HG03060 (cell line): ENCODE results near the gene PLXNA3.
A peak's percentile ranks its signal among the peaks of the same experiment; 100 is the strongest.

Source experiments
- ATAC-seq: cut with Tn5 transposase; IDR thresholded peaks from one replicate; pipeline ENCODE4 v1.9.1; 2021; ENCODE audit warnings: low read depth, moderate number of reproducible peaks; ENCODE audit not compliant: unreplicated experiment

The PLXNA3 gene

DNA sequence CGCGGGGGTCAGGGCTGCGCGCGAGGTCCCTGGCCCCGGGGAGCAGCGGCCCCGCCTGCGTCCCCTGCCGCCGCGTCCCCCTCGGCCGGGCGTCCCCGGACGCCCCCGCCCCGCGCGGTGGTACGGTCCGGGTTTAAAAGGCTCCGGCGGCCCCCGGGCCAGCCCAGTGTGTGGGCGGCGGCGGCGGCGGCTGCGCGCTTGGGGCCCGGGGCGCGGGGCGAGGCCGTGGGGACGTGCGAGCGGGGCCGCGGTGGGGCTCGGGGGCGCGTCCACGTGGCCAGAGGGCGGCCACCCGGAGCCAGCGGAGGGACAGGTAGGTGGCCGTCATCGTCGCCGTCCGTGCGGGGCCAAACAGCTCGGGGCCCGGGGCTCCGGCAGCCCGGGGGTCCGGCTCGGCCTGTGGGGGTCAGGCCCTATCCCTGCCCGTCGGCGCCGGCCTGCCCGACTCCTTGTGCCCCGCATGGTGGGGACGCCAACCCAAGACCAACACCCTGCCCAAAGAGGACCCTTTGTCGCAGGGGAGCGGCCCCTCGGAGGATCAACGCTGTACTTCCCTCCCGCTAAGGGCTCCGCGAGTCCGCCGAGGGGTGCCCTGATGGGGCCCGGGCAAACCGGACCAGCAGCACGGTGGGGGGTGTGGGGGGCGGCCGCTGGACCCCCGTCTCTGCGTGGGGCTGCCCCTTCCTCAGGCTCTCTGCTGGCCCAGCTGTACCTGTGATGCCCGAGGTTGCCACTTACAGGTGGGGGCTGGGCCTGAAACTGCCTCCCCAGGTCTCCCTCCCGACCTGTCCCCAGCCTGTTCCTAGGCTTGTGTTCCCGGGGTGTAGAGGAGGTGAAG is at the start of gene PLXNA3:
PLXNA3 (plus strand) TSS at position 166 of the 838 bp plus-strand sequence. CDS start 1,903 bp downstream, outside the sequence.
- no peak for ATAC-seq

DNA sequence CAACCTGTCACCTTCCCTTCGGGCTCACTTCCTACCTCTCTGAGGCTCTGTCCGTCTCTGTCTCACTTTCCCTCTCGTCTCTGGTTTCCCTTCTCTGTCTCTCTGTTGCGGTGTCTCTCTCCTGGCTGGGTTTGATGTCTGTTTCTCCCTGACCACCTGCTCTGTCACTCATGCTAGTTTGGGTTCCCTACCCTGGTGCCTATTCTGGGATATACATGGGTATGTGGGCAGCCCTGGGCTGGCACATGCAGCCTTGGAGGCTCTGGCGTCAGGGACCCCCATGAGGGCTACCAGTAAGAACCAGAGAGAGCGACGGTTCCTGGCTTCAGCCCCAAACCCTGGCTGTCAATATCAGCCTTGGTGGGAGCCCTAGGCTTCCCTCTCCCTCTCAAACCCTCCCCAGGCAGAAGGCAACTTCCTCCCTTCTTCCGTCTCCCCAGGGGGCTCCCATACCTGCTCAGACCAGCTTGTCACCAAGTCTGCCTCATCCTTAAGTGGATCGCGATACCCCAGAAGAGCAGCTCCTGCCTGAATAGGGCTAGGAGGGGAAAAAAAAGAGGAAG is 49.3 kb upstream of the PLXNA3 start:
- no peak for ATAC-seq

DNA sequence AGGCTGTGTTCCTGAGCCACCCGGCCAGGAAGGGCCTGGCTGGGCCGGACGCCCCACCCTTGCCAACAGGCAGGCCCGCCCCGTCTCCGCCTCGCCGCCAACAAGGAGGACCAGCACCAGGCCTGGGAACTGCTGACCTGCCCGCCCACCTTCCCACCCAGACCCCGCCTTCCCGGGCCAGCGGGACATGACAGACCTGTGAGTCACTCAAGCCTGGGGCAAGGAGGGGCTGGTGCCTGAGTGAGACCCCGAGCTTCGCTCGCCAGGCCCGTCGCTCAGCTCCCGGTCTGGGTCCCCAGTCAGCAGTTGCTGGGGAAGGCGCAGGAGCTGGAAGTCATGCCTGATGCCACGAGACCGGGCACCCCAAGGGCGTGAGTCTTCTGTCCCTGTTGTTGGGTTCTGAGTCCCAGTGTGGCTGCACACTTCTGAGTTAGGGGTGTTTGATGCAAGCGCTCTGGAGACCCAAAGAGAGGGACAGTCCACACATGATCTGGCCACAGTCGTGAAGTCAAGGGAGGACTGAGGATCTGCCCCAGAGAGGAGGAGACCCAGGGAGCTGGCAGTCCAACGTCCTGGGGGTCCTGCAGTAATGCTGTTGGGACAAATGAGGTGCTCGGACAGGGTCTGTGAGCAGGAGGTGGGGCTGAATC is 48.7 kb upstream of the PLXNA3 start, which contains the start of gene DNASE1L1:
DNASE1L1 (minus strand) TSS at position 33 of the 650 bp plus-strand sequence. CDS start 3,686 bp downstream, outside the sequence.
- no peak for ATAC-seq

DNA sequence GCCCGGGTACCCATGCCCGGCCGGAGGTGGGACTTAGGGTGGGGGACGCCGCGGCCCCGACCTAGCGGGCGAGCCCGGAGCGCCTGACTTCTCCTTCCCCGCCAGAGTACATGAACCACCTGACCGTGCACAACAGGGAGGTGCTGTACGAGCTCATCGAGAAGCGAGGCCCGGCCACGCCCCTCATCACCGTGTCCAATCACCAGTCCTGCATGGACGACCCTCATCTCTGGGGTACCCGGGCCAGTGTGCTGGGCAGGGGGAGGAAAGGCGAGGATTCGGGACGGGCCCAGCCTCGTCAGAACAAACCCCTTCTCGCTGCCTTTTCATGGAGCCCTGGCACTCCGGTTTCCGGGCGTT is 46.1 kb upstream of the PLXNA3 start:
- no peak for ATAC-seq

DNA sequence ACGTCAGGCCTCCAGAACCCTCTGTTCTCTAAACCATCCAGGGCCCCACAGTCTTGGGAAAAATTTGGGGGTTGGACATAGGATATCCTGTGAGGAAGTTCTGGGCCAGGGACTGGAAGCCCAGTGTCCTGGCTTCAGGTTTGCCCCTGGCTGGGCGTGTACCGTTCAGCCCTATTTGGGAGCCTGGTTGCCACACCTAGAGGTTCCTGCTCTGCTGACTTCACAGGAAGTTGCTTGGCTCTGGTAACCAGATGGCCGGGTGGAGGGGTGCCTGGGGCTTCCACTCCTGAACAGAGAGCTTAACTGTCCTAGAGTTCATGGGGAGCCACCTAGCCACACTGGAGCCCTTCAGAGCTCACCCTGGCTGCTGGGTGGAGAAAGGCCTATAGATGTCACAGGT is 45.6 kb upstream of the PLXNA3 start:
- no peak for ATAC-seq

- ATAC-seq = no peak
Observed at GRCh38 chrX:154413142-154413541, 44.9 kb upstream of the PLXNA3 start.

GRCh38 chrX:154417157-154417556 is 40.9 kb upstream of the PLXNA3 start:
- no peak for ATAC-seq

DNA sequence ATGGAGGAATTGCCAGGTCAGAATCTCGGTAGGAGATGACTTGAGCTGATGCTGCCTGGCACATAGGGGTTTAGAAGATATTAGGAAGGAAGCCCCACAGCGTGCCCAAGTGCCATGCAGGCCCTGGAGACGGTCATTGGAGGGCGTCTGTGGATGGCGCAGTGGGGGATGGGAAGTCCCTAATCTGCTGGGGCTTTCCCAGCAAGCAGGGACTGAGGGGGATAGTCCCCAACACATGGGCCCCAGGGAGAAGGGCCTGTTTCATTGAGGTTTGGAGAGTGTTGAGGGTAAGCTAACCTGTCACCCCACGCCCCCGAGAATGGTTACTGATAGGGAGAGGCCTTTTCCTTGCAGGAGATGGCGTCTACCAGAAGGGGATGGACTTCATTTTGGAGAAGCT is 38.9 kb upstream of the PLXNA3 start:
- no peak for ATAC-seq

- no peak for ATAC-seq
Observed at GRCh38 chrX:154419688-154420401, 38.2 kb upstream of the PLXNA3 start.

DNA sequence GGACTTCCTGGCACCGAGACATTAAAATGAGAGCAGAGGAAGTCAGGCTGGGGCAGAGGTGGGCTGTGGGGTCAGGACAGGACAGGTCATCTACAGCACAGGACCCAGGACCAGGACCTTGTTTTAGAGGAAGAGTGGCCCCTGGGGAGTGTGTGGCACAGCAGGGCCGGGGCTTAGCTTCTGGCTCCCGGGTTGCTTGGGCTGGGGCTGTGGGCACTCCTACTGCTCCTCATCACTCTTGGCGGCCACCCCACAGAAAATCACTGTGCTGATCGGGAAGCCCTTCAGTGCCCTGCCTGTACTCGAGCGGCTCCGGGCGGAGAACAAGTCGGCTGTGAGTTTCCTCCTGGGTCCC is 37.7 kb upstream of the PLXNA3 start:
- ATAC-seq = no peak

DNA sequence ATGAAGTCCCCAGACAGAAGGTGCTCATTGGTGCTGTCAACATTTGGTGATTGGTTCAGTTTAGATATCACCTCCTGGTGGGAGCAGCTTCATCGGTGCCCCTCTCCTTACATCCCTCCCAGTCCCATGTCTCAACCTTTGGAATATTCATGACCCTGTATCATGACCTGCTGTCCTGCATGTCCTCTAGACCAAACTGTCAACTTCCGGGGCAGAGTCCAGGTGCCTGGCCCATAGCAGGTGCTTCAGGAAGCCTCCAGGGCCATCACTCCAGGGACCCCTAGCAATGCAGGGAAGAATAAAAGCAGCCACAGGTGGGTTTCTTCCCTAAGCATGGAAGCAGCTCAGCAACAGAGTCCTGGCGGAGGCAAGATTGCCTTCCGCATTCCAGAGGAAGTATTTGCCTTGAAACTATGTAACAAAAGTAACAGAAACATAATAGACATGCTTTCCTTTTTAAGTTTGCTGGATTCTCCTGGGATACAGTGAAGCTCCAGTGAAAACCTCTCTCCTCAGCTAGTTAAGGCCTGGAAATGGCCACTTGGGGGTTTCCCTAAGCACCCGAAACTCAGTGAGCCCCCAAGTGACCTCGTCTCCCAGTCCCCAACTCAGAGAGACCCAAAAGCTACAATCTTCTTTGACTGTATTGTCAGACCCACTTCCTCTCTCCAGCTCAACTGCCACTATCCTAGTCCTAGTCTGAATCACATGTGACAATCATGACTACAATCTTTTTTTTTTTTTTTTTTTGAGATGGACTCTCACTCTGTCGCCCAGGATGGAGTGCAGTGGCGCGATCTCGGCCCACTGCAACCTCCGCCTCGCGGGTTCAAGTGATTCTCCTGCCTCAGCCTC is 30.9 kb upstream of the PLXNA3 start:
- no peak for ATAC-seq

DNA sequence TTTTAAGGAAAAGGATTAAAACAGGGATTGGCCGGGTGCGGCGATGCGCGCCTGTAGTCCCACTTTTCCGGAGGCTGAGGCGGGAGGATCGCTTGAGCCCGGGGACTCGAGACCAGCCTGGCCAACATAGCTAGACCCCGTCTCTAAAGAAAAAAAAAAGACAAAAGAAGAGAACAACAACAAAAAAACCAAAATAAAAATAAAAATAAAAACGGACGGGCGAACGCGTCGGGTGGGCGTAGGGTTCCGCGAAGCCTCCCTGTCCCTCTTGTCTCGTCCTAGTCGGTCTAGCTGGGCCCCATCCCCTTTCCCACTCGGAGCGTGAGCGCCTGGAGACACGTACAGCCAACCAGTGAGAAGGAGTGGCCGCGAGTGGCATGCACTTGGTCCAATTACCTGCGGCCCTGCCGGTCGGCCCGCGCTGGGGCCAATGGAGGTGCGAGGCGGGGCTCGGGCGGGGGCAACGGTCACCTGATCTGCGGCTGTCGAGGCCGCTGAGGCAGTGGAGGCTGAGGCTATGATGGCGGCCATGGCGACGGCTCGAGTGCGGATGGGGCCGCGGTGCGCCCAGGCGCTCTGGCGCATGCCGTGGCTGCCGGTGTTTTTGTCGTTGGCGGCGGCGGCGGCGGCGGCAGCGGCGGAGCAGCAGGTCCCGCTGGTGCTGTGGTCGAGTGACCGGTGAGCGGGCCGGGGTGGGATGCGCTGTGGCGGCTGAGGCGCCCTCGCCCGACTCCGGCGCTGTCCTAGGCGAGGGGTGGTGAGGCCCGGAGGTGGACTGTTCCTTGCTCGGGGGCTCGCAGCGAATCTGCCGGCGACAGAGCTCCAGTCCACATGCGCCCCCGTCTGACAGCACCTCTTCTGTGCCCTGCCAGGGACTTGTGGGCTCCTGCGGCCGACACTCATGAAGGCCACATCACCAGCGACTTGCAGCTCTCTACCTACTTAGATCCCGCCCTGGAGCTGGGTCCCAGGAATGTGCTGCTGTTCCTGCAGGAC is 29.6 kb upstream of the PLXNA3 start, which contains the start of gene ATP6AP1:
ATP6AP1 (plus strand) TSS at position 502 of the 996 bp plus-strand sequence; CDS start at position 518, 16 bp downstream.
- ATAC-seq = peak; percentile 73

GRCh38 chrX:154429711-154430110 is 28.4 kb upstream of the PLXNA3 start:
- no peak for ATAC-seq

- no peak for ATAC-seq
Observed at GRCh38 chrX:154430479-154430878, 27.6 kb upstream of the PLXNA3 start.

DNA sequence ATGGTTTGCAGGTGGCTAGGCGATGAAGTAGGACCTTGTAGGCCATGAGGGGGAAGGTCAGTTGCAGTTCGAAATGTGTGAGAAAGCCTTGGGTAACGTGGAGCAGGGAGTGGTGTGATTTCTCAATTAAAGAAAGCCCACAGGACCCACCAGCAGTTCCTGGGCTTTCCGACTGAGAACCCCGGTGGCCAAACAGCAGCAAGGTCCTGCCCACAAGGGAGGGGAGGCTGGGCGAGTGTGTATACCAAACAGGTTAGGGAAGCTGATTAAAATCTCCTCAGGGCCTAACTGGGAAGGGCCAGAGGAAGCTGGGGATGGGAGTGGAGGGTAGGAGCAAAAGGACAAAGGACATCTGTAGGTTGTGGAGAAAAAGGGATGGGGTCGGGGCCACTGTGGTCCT is 27.2 kb upstream of the PLXNA3 start:
- no peak for ATAC-seq

- ATAC-seq = no peak
Observed at GRCh38 chrX:154431341-154431740, 26.7 kb upstream of the PLXNA3 start.

DNA sequence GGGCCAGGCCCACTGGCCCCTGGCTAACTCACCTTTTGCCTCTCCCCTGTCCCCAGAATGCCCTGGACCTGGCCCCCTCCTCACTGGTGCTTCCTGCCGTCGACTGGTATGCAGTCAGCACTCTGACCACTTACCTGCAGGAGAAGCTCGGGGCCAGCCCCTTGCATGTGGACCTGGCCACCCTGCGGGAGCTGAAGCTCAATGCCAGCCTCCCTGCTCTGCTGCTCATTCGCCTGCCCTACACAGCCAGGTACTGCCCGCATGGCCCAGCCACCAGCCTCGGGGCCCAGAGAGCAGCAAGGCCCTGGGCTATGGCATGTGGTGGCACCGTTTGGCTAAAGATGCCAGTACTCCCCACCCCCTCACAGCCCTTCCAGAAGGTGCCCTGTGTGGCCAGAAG is 25.9 kb upstream of the PLXNA3 start:
- no peak for ATAC-seq

DNA sequence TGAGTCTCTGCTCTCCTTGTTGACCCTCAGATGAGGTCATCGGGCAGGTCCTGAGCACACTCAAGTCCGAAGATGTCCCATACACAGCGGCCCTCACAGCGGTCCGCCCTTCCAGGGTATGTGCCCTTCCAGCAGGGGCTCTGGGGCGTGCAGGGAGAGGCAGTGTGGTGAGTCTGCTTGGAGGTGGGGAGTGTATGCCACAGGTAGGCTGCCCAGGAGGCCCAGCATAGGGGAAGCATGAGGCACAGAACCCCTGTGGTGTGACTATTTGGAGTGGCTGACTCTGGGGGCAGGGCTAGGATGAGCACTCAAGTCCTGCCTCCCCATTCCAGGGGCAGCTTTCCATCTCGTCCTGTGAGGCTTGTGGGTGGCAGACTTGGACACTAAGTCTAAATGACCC is 24.5 kb upstream of the PLXNA3 start:
- ATAC-seq = no peak
